ENCODE measurements around the gene CFAP69.

GRCh38 chr7:90238583-90238982 is 6.4 kb upstream of the CFAP69 start:
- TF ChIP-seq POLR2A (IDR thresholded peaks at IDR 0.05; ENCODE audit: low read depth, low read length): no peak
- TF ChIP-seq POLR2AphosphoS5 (IDR thresholded peaks at IDR 0.05; ENCODE audit: low read depth, low read length): no peak
- TF ChIP-seq TAF1 (IDR thresholded peaks at IDR 0.05; ENCODE audit: low read depth, low read length): no peak
- no peak for TF ChIP-seq POU2F2 (IDR thresholded peaks at IDR 0.05; ENCODE audit: low read depth, low read length)

All from GM12891 (cell line).